Breast epithelium (tissue), 4 donors: Measurements from ENCODE around the gene GAL3ST1. TPM values are rescaled to one million over a fixed set of nuclear protein-coding genes. Genes with fewer than 3 reads are reported as not detected.

ENCODE experiments used
- DNase-seq, 2 donors: peaks; one replicate each; pipeline ENCODE4 v3.0.0-alpha.2; 2019; ENCODE audit warnings: low spot score in 2 of 2
- H3K27ac ChIP-seq, 2 donors: fragments of 200-600 bp; sonication (generic) in 1 of 2; one replicate each; pipeline ENCODE4 v1.5.1; 2016 to 2019; ENCODE audit warnings: mild to moderate bottlenecking in 1 of 2
- H3K27me3 ChIP-seq, 2 donors: fragments of 200-600 bp; sonication (generic) in 1 of 2; one replicate each; pipeline versions ENCODE4 v1.5.1 to v1.6.0; 2017 to 2019; ENCODE audit warnings: control low read depth in 1 of 2, mild to moderate bottlenecking in 1 of 2
- H3K36me3 ChIP-seq: fragments of 200-600 bp; one replicate; pipeline ENCODE4 v1.5.1; 2019
- H3K4me1 ChIP-seq, 2 donors: fragments of 200-600 bp; sonication (generic); one replicate each; pipeline ENCODE4 v1.5.1; 2016 to 2019; ENCODE audit warnings: control low read depth in 1 of 2
- H3K4me3 ChIP-seq, 3 donors: fragments of 200-600 bp; sonication (generic); 1 replicate in 2 of 3; 2 replicates in 1 of 3; pipeline ENCODE4 v1.5.1; 2016 to 2019; ENCODE audit warnings: mild to moderate bottlenecking in 3 of 3, moderate library complexity in 2 of 3
- H3K9me3 ChIP-seq, 2 donors: fragments of 200-600 bp; sonication (generic) in 1 of 2; one replicate each; pipeline ENCODE4 v1.5.1; 2016 to 2019; ENCODE audit warnings: control low read depth in 1 of 2
- CTCF ChIP-seq, 3 donors: fragments of 450-650 bp; IDR thresholded peaks; one replicate each; pipeline ENCODE4 v1.5.1; 2016 to 2017; ENCODE audit warnings: antibody characterized with exemption in 3 of 3, mild to moderate bottlenecking in 3 of 3, moderate library complexity in 3 of 3
- POLR2A ChIP-seq: fragments of 450-650 bp; IDR thresholded peaks from one replicate; pipeline ENCODE4 v1.6.1; 2016; ENCODE audit warnings: antibody characterized with exemption, mild to moderate bottlenecking, moderate library complexity
- POLR2AphosphoS5 ChIP-seq, 3 donors: sonication (generic); formaldehyde crosslinking; IDR thresholded peaks; one replicate each; pipeline ENCODE4 v1.6.1; 2017; ENCODE audit warnings: antibody characterized with exemption in 3 of 3
- intact Hi-C: fragments of 100-400 bp; cut with DNase I; formaldehyde crosslinking; loops from one replicate; pipeline ENCODE4 v1.15.1; 2023; ENCODE audit warnings: low total_unique reads
- total RNA-seq, 3 donors: library from RNA; depleted of rRNA; stranded (reverse); fragments of >200 nt; gene quantifications; one replicate each; pipeline ENCODE4 v1.1.0, GENCODE V29; 2016

Gene GAL3ST1
- total RNA-seq, 3 donors from 2014 or later: 1.3 to 2.6 (median 1.3) TPM

GRCh38 chr22:30607300-30607930 is 33.0 kb upstream of the GAL3ST1 start:
- intact Hi-C loops: no loop called here
- H3K9me3 ChIP-seq: no peaks in the 10 kb centered on the region
- peak overlapping the region; percentile 56 to 83 (median 68) for H3K4me3 ChIP-seq
- no peaks in the 10 kb centered on the region for H3K36me3 ChIP-seq
- TF ChIP-seq POLR2A: no peak
- TF ChIP-seq CTCF (IDR thresholded peaks at IDR 0.05): no peak
- TF ChIP-seq POLR2AphosphoS5 (IDR thresholded peaks at IDR 0.05): no peak
- peak overlapping the region; percentile 73 to 87 for H3K27ac ChIP-seq
- H3K27me3 ChIP-seq: no peaks in the 10 kb centered on the region
- peaks cover 0 to 7% of the 10 kb centered on the region in 2 donors for H3K4me1 ChIP-seq
- DNase-seq: no peak

- Histone ChIP-seq H3K4me3 (peak within 1 kb of the TSS; percentile 56 to 83 (median 68)), H3K9me3 (no peaks in the 10 kb centered on the region), H3K4me1 (peaks cover 0 to 7% of the 10 kb centered on the region in 2 donors), H3K27me3 (no peaks in the 10 kb centered on the region), H3K36me3 (no peaks in the 10 kb centered on the region), H3K27ac (peak within 1 kb of the TSS; percentile 73 to 87)
- TF ChIP-seq POLR2A (no peak), CTCF (IDR thresholded peaks at IDR 0.05) (peak in 1 of 3 donors; percentile 7), POLR2AphosphoS5 (IDR thresholded peaks at IDR 0.05) (peak in 1 of 3 donors; percentile 10)
- peak; percentile 57 to 67 for DNase-seq
- intact Hi-C loops: no loop called here
Observed at GRCh38 chr22:30606455-30607299, 32.2 kb upstream of the GAL3ST1 start, which contains the start of gene TCN2. Gene TCN2 (plus strand): TSS chr22:30607174. CDS start chr22:30607332, 158 bp downstream.

- peak; percentile 36 to 56 (median 39) for TF ChIP-seq CTCF (IDR thresholded peaks at IDR 0.05)
- no peak for TF ChIP-seq POLR2AphosphoS5 (IDR thresholded peaks at IDR 0.05)
- no peak for TF ChIP-seq POLR2A
- no peaks in the 10 kb centered on the region for H3K9me3 ChIP-seq
- peaks cover 0 to 7% of the 10 kb centered on the region in 2 donors for H3K4me1 ChIP-seq
- H3K27me3 ChIP-seq: no peaks in the 10 kb centered on the region
- DNase-seq: no peak
- no peaks in the 10 kb centered on the region for H3K36me3 ChIP-seq
- intact Hi-C loops: no loop called here
- peak overlapping the region; percentile 56 to 83 (median 68) for H3K4me3 ChIP-seq
- H3K27ac ChIP-seq: peak overlapping the region in 1 of 2 donors; percentile 73
Observed at GRCh38 chr22:30605449-30606110, 31.1 kb upstream of the GAL3ST1 start.

- Histone ChIP-seq H3K9me3 (no peaks in the 10 kb centered on the region), H3K4me1 (peaks cover 0 to 7% of the 10 kb centered on the region in 2 donors), H3K27ac (no peak overlapping the region), H3K4me3 (no peak overlapping the region), H3K27me3 (no peaks in the 10 kb centered on the region), H3K36me3 (no peaks in the 10 kb centered on the region)
- DNase-seq: no peak
- intact Hi-C loops: no loop called here
- TF ChIP-seq POLR2AphosphoS5 (IDR thresholded peaks at IDR 0.05) (no peak), CTCF (IDR thresholded peaks at IDR 0.05) (no peak), POLR2A (no peak)
Observed at GRCh38 chr22:30604723-30605122, 30.3 kb upstream of the GAL3ST1 start.
